ENCODE measurements around the gene GPA33.

DNA sequence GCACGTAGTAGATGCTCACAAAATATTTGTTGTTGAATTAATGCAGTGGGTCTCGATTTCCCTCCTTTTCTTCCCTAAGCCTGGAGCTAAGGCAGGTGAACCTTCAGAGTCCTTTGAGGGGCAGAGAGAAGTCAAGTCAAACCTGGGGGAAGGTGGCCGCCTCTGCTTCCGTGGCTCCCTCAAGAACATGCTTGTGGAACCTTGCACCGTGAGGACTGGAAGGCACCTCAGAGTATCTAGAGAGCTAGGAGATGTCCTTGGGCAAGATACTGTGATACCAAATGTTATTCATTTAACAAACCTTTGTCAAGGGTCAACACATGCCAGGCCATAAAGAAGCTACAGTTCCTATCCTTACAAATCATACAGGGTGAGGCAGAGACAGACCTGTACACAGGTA, 38.3 kb downstream of the GPA33 start:
- TF ChIP-seq, protein P1, sequence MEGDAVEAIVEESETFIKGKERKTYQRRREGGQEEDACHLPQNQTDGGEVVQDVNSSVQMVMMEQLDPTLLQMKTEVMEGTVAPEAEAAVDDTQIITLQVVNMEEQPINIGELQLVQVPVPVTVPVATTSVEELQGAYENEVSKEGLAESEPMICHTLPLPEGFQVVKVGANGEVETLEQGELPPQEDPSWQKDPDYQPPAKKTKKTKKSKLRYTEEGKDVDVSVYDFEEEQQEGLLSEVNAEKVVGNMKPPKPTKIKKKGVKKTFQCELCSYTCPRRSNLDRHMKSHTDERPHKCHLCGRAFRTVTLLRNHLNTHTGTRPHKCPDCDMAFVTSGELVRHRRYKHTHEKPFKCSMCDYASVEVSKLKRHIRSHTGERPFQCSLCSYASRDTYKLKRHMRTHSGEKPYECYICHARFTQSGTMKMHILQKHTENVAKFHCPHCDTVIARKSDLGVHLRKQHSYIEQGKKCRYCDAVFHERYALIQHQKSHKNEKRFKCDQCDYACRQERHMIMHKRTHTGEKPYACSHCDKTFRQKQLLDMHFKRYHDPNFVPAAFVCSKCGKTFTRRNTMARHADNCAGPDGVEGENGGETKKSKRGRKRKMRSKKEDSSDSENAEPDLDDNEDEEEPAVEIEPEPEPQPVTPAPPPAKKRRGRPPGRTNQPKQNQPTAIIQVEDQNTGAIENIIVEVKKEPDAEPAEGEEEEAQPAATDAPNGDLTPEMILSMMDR (IDR thresholded peaks at IDR 0.05; ENCODE audit: low read depth, low read length) = no peak
- TF ChIP-seq EZH2phosphoT487 (IDR thresholded peaks at IDR 0.05; ENCODE audit: low read depth) = no peak

All from OCI-LY3 (cell line).